Uterus (tissue), 4 donors: Measurements from ENCODE around the gene SOX15. TPM values are rescaled to one million over a fixed set of nuclear protein-coding genes. Genes with fewer than 3 reads are reported as not detected.

Source experiments
- DNase-seq, 2 donors: peaks; one replicate each; pipeline ENCODE4 v3.0.0-alpha.2; 2019 to 2020
- H3K27ac ChIP-seq, 2 donors: fragments of 200-600 bp; sonication (generic); 1 replicate in 1 of 2; 2 replicates in 1 of 2; pipeline ENCODE4 v1.5.1; 2016 to 2018
- H3K27me3 ChIP-seq, 2 donors: fragments of 200-600 bp; sonication (generic); one replicate each; pipeline ENCODE4 v1.5.1; 2018 to 2019; ENCODE audit warnings: control low read depth in 1 of 2
- H3K36me3 ChIP-seq, 2 donors: fragments of 200-600 bp; sonication (generic); one replicate each; pipeline ENCODE4 v1.5.1; 2019; ENCODE audit warnings: control low read depth in 1 of 2
- H3K4me1 ChIP-seq, 2 donors: fragments of 200-600 bp; sonication (generic); one replicate each; pipeline ENCODE4 v1.5.1; 2018 to 2019; ENCODE audit warnings: control low read depth in 1 of 2
- H3K4me3 ChIP-seq, 2 donors: fragments of 200-600 bp; sonication (generic); 1 replicate in 1 of 2; 2 replicates in 1 of 2; pipeline ENCODE4 v1.5.1; 2018 to 2019; ENCODE audit warnings: mild to moderate bottlenecking in 1 of 2
- H3K9me3 ChIP-seq, 2 donors: fragments of 200-600 bp; sonication (generic); one replicate each; pipeline ENCODE4 v1.5.1; 2019; ENCODE audit warnings: control low read depth in 1 of 2
- CTCF ChIP-seq, 4 experiments: fragments of 200-600 bp in 2 of 4; fragments of 450-650 bp in 2 of 4; sonication (generic) in 2 of 4; IDR thresholded peaks; one replicate each; pipeline ENCODE4 v1.5.1; 2016 to 2019; ENCODE audit warnings: antibody characterized with exemption in 4 of 4, mild to moderate bottlenecking in 2 of 4, moderate library complexity in 1 of 4
- POLR2A ChIP-seq, 2 donors: fragments of 450-650 bp; IDR thresholded peaks; one replicate each; pipeline ENCODE4 v1.6.1; 2016; ENCODE audit warnings: antibody characterized with exemption in 2 of 2, mild to moderate bottlenecking in 1 of 2, moderate library complexity in 1 of 2
- intact Hi-C: fragments of 100-400 bp; cut with DNase I; formaldehyde crosslinking; loops from one replicate; pipeline ENCODE4 v1.15.1; 2023; ENCODE audit warnings: low total_unique reads
- total RNA-seq, 4 donors: library from RNA; depleted of rRNA in 3 of 4; stranded (reverse); fragments of >200 nt in 3 of 4; gene quantifications; one replicate each; pipeline versions ENCODE4 v1.1.0 to v1.2.4, GENCODE V29; 2014 to 2023
- donor health status: DM: yes; HTN: yes; CAD: no.

Gene SOX15
- total RNA-seq, result 1 to 10 TPM in 3 of 4 donors, not detected in 1; 1.0 to 7.3 (median 1.1) TPM

DNA sequence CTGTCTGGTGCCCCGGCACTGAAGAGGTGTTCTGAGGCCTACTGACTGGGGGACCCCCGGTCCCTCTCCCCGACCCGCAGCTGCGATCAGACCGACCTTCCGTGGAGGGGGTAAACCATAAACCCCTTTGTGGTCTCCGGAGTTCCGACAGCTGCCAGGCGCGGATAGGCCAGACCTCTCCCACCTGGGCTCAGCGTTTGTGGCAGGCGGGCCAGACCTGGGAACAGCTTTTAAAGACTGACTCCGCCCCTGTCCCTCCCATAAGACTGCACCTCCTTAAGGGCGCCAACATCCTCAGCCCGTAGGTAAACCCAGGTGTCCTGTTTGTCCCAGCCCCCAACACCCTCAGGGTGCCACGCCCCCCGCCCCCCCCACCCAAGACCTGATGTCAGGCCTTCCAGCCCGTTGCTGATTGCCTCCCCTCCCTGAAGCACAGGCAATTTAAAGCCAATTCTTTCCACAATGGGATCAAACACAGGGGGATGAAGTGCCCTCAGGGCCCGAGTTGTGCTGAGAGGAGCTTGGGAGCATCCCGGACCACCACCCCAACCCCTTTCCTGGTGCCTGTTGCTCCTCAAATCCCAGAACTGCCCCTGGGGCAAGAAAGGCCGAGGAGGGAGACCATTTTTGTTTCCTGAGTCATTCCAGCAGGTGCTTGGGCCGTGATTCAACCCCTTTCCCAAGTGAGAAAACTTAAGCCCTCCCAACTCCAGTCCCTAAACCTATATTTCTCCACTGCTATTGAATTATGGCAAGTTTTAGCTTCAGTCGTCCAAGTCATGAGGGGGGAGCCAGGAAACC, at the start of gene SOX15:
Gene SOX15 (minus strand): TSS at position 204 of the 801 bp plus-strand sequence. CDS start 418 bp downstream, outside the sequence.
- Histone ChIP-seq H3K9me3 (no peaks in the 10 kb centered on the region), H3K4me1 (peaks cover 0 to 4% of the 10 kb centered on the region in 2 donors), H3K4me3 (peak within 1 kb of the TSS; percentile 57 to 79), H3K27me3 (no peaks in the 10 kb centered on the region), H3K36me3 (no peaks in the 10 kb centered on the region), H3K27ac (peak within 1 kb of the TSS; percentile 82 to 85)
- intact Hi-C loops, result loop anchor here (10.0 kb wide), 1 partner anchor 235 kb away; the partner anchor contains the start of genes KCTD11 and TMEM95
- DNase-seq, result no peak
- TF ChIP-seq POLR2A (IDR thresholded peaks at IDR 0.05) (no peak), CTCF (IDR thresholded peaks at IDR 0.05) (no peak)

- Histone ChIP-seq H3K4me1 (no peaks in the 10 kb centered on the region), H3K9me3 (no peaks in the 10 kb centered on the region), H3K27me3 (no peaks in the 10 kb centered on the region), H3K27ac (no peak overlapping the region), H3K36me3 (no peaks in the 10 kb centered on the region), H3K4me3 (no peak overlapping the region)
- no peak for TF ChIP-seq CTCF (IDR thresholded peaks at IDR 0.05)
- TF ChIP-seq POLR2A (IDR thresholded peaks at IDR 0.05), result no peak
- no peak for DNase-seq
- intact Hi-C loops, result no loop called here
Measured at GRCh38 chr17:7636163-7636562, 46.3 kb upstream of the SOX15 start.

GRCh38 chr17:7634384-7634783, 44.5 kb upstream of the SOX15 start:
- Histone ChIP-seq H3K4me3 (no peak overlapping the region), H3K27me3 (no peaks in the 10 kb centered on the region), H3K36me3 (no peaks in the 10 kb centered on the region), H3K9me3 (no peaks in the 10 kb centered on the region), H3K4me1 (no peaks in the 10 kb centered on the region), H3K27ac (no peak overlapping the region)
- peak in 1 of 2 donors; percentile 44 for DNase-seq
- intact Hi-C loops, result no loop called here
- TF ChIP-seq CTCF (IDR thresholded peaks at IDR 0.05) (peak; percentile 17 to 59 (median 34)), POLR2A (IDR thresholded peaks at IDR 0.05) (no peak)

DNA sequence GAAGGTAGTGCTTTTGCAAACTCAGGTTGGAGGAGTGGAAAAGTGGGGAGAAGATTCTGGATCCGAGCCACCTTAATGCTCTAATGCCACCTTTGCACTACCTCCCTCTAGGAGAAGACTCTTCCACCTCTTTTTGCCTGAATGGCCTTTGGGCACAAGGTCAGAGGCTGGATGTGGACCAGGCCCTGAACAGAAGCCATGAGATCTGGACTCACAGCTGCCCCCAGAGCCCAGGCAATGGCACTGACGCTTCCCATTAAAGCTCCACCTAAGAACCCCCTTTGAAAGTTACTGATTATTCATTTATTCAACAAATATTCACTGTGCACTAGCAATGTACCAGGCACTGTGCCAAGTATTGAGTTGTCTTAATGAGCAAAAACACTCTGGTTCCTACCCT, 43.2 kb upstream of the SOX15 start:
- Histone ChIP-seq H3K27ac (no peak overlapping the region), H3K36me3 (no peaks in the 10 kb centered on the region), H3K4me1 (no peaks in the 10 kb centered on the region), H3K9me3 (no peaks in the 10 kb centered on the region), H3K4me3 (no peak overlapping the region), H3K27me3 (no peaks in the 10 kb centered on the region)
- DNase-seq, result no peak
- intact Hi-C loops, result no loop called here
- TF ChIP-seq POLR2A (IDR thresholded peaks at IDR 0.05) (no peak), CTCF (IDR thresholded peaks at IDR 0.05) (no peak)

DNA sequence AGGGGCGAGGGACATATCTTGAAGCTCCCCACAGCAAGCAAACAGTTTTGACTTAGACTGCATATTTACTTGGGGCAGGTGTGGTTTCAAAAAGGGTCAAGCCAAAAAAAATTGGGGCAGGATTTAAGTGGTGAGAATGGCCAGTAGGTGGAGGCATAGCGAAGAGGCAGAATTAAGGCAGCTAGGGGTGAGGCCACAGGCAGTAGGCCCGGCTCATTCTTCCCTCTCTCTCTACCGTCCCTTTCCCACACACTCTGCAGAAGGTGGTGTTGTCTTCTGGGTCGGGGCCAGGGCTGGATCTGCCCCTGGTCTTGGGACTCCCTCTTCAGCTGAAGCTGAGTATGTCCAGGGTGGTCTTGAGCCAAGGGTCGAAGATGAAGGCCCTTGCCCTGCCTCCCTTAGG, 42.6 kb upstream of the SOX15 start:
- Histone ChIP-seq H3K4me3 (no peak overlapping the region), H3K9me3 (no peaks in the 10 kb centered on the region), H3K4me1 (no peaks in the 10 kb centered on the region), H3K36me3 (no peaks in the 10 kb centered on the region), H3K27ac (no peak overlapping the region), H3K27me3 (no peaks in the 10 kb centered on the region)
- TF ChIP-seq CTCF (IDR thresholded peaks at IDR 0.05) (peak in 2 of 4 experiments; percentile 14 to 22), POLR2A (IDR thresholded peaks at IDR 0.05) (no peak)
- intact Hi-C loops, result no loop called here
- DNase-seq, result no peak
